K562 (cell line): ENCODE measurements around the gene ASCC2. TPM values are rescaled to one million over a fixed set of nuclear protein-coding genes. Genes with fewer than 3 reads are reported as not detected.
"Not testable (repeated sequence)": the region's sequence is repeated elsewhere in the genome, so short reads cannot be mapped to it uniquely, and the experiment has no call there.

ENCODE experiments used
- ATAC-seq: fragments of 200-7000 bp; cut with Tn5 transposase; 3 replicates; pipeline ENCODE4 v1.9.1; 2020; ENCODE audit warnings: moderate library complexity
- BruUV-seq: library from RNA; stranded (reverse); fragments of 400-500 nt; replicated peaks from 2 replicates; lab custom pipeline; 2021; lab: Mats Ljungman, UMichigan
- CTCF ChIA-PET: fragments of 300-600 bp; formaldehyde crosslinking; extraction: SDS; loops from one replicate; lab custom pipeline; 2021; ENCODE audit warnings: low intra/inter-chr PET ratio; lab: Yijun Ruan, JAX
- POLR2A ChIA-PET: fragments of 300-600, 350-650 bp; sonication (Branson Sonifier 250); formaldehyde crosslinking; extraction: SDS; loops from one replicate; lab custom pipeline; 2021; ENCODE audit warnings: antibody characterized with exemption, inconsistent platforms; lab: Yijun Ruan, JAX
- DNase-seq, 4 experiments: peaks; one replicate each; pipeline versions ENCODE4 v3.0.0 to v3.0.0-alpha.2; 2011 to 2018; ENCODE audit warnings: low spot score in 3 of 4, mixed read lengths in 3 of 4; ENCODE audit errors: extremely low read depth in 1 of 4
- FAIRE-seq: peaks from 2 replicates; lab custom pipeline; 2011; peaks lifted over from hg19 to GRCh38; lab: Jason Lieb, UNC
- H2AFZ ChIP-seq: 2 replicates; pipeline ENCODE4 v1.6.0; 2011; ENCODE audit warnings: low read depth, low read length, control low read depth, inconsistent platforms
- H3K27ac ChIP-seq: fragments of 200-600 bp; 3 replicates; pipeline ENCODE4 v1.8.0; 2011; ENCODE audit warnings: low read depth, mild to moderate bottlenecking, control low read depth, inconsistent platforms, low read length, moderate library complexity, mixed read lengths; ENCODE audit errors: extremely low read depth
- H3K27me3 ChIP-seq, 2 experiments: fragments of 300-600 bp in 1 of 2; 2 replicates in 1 of 2; 3 replicates in 1 of 2; pipeline versions ENCODE4 v1.6.0 to v1.8.0; 2011; ENCODE audit warnings: inconsistent platforms in 2 of 2, low read length in 2 of 2, mild to moderate bottlenecking in 1 of 2, mixed read lengths in 1 of 2, moderate library complexity in 1 of 2; ENCODE audit not compliant: control insufficient read depth in 2 of 2, insufficient read depth in 2 of 2
- H3K36me3 ChIP-seq: fragments of 300-600 bp; 3 replicates; pipeline ENCODE4 v1.8.0; 2011; ENCODE audit warnings: mild to moderate bottlenecking, low read length, inconsistent platforms; ENCODE audit not compliant: control insufficient read depth, insufficient read depth
- H3K4me1 ChIP-seq, 2 experiments: fragments of 200-600 bp in 1 of 2; replicated peaks in 1 of 2; 2 replicates in 1 of 2; 3 replicates in 1 of 2; pipeline versions ENCODE4 v1.5.1 to v1.8.0; 2011; ENCODE audit warnings: inconsistent platforms in 2 of 2, low read length in 2 of 2, mild to moderate bottlenecking in 1 of 2, mixed read lengths in 1 of 2, moderate library complexity in 1 of 2; ENCODE audit not compliant: control insufficient read depth in 2 of 2, insufficient read depth in 2 of 2
- H3K4me2 ChIP-seq: 2 replicates; pipeline ENCODE4 v1.6.1; 2011; ENCODE audit warnings: low read length, control low read depth, inconsistent platforms, mixed read lengths; ENCODE audit not compliant: insufficient read depth
- H3K4me3 ChIP-seq: fragments of 200-600 bp; sonication (generic), shearing (Covaris generic); 2 replicates; pipeline ENCODE4 v1.5.1; 2016; ENCODE audit warnings: control low read depth, inconsistent platforms
- H3K79me2 ChIP-seq: fragments of 200-600 bp; 3 replicates; pipeline ENCODE4 v1.8.0; 2011; ENCODE audit warnings: low read length, inconsistent platforms; ENCODE audit not compliant: control insufficient read depth, insufficient read depth
- H3K9ac ChIP-seq, 2 experiments: 2 replicates each; pipeline versions ENCODE4 v1.6.0 to v1.6.1; 2011; ENCODE audit warnings: low read depth in 2 of 2, low read length in 2 of 2, control low read depth in 1 of 2, inconsistent platforms in 1 of 2, mild to moderate bottlenecking in 1 of 2, mixed read lengths in 1 of 2; ENCODE audit not compliant: insufficient read depth in 1 of 2
- H3K9me1 ChIP-seq: one replicate; pipeline ENCODE4 v1.6.0; 2011; ENCODE audit warnings: inconsistent platforms, mild to moderate bottlenecking, low read length, moderate library complexity; ENCODE audit not compliant: control insufficient read depth, insufficient read depth
- H3K9me3 ChIP-seq: replicated peaks from 2 replicates; pipeline ENCODE4 v1.5.1; 2011; ENCODE audit warnings: low read depth, low read length, inconsistent platforms; ENCODE audit not compliant: control insufficient read depth, insufficient read depth
- H4K20me1 ChIP-seq: replicated peaks from 2 replicates; pipeline ENCODE4 v1.6.1; 2011; ENCODE audit warnings: low read length, inconsistent platforms, mixed read lengths; ENCODE audit not compliant: control insufficient read depth, insufficient read depth
- CBFA2T2 ChIP-seq: fragments of 450-650 bp; conservative IDR thresholded peaks from 2 replicates; pipeline ENCODE4 v1.6.1; 2017; ENCODE audit warnings: mild to moderate bottlenecking
- DPF2 ChIP-seq: fragments of 450-650 bp; IDR thresholded peaks from 2 replicates; pipeline ENCODE4 v1.6.1; 2016
- EGR1 ChIP-seq: fragments of 450-650 bp; conservative IDR thresholded peaks from 2 replicates; pipeline ENCODE4 v1.6.1; 2017; ENCODE audit warnings: mild to moderate bottlenecking
- RAD51 ChIP-seq: fragments of 450-650 bp; IDR thresholded peaks from 2 replicates; pipeline ENCODE4 v1.7.1; 2016; ENCODE audit warnings: low read depth, mild to moderate bottlenecking, borderline replicate concordance
- TOE1 ChIP-seq, 2 experiments: fragments of 450-650 bp in 1 of 2; sonication (generic) in 1 of 2; formaldehyde crosslinking in 1 of 2; IDR thresholded peaks; 2 replicates each; pipeline versions ENCODE4 v1.7.1 to v1.8.0; 2016 to 2022; ENCODE audit warnings: borderline replicate concordance in 2 of 2, mild to moderate bottlenecking in 2 of 2, antibody characterized with exemption in 1 of 2, inconsistent platforms in 1 of 2, low read depth in 1 of 2, missing genetic modification reagents in 1 of 2, moderate library complexity in 1 of 2
- WGBS: fragments of 100-300 bp; shearing (Covaris generic); methylation state at CpG from one replicate; pipeline ENCODE4 v1.1.6; 2016; ENCODE audit warnings: low coverage, mixed read lengths; ENCODE audit not compliant: insufficient coverage; ENCODE audit errors: missing lambda C conversion rate; 5-methylcytosine and 5-hydroxymethylcytosine counted together
- in situ Hi-C: fragments of 300-500 bp; cut with MboI; formaldehyde crosslinking; loops from 4 replicates; pipeline ENCODE4 v1.15.0; 2018; ENCODE audit warnings: inconsistent platforms, mixed read lengths
- intact Hi-C: fragments of 100-400 bp; cut with micrococcal nuclease; formaldehyde crosslinking; loops from 2 replicates; pipeline ENCODE4 v1.14.2; 2022
- polyA plus RNA-seq, 8 experiments: library from polyadenylated mRNA; depleted of rRNA in 4 of 8; stranded (reverse) in 5 of 8; unstranded in 3 of 8; fragments of >200 nt; fragmentation: Nextera tagmentation in 2 of 8; fragmentation: Illumina TruSeq in 1 of 8; extraction: Ambion mirVana in 2 of 8; extraction: Trizol in 1 of 8; gene quantifications; 2 replicates each; pipeline versions ENCODE4 v1.2.1 to v1.2.3, GENCODE V29; 2011 to 2014; ENCODE audit warnings: inconsistent platforms in 1 of 8, missing spikeins in 1 of 8
- total RNA-seq, 7 experiments: library from RNA; depleted of rRNA in 6 of 7; stranded (reverse); fragments of >200 nt in 6 of 7; fragmentation: Illumina TruSeq in 2 of 7; extraction: Trizol in 2 of 7; gene quantifications; 2 replicates each; pipeline versions ENCODE4 v1.2.1 to v1.2.3, GENCODE V29; 2011 to 2021; ENCODE audit warnings: low replicate concordance in 1 of 7

ASCC2 gene
- total and polyA plus RNA-seq, 9 of the 15 experiments (the other 6 are each of a cell fraction or from before 2014, with no cell fraction given): 4.0 to 46.7 (median 26.8) TPM

GRCh38 chr22:29865572-29865971, 27.5 kb upstream of the ASCC2 start:
- H3K27me3 ChIP-seq; H3K36me3 ChIP-seq; intact Hi-C loops; DNase-seq; FAIRE-seq; H3K79me2 ChIP-seq; H4K20me1 ChIP-seq; H3K4me3 ChIP-seq; H3K4me2 ChIP-seq; BruUV-seq; in situ Hi-C loops; H3K9me3 ChIP-seq; H3K9ac ChIP-seq; H2AFZ ChIP-seq; H3K9me1 ChIP-seq; ATAC-seq; H3K27ac ChIP-seq; CTCF ChIA-PET; H3K4me1 ChIP-seq; POLR2A ChIA-PET; TF ChIP-seq TOE1 (CRISPR knock-in tag; IDR thresholded peaks at IDR 0.05; ENCODE audit: borderline replicate concordance, low read depth): not testable (repeated sequence)
- TF ChIP-seq CBFA2T2 (peak; percentile 30; the same call in 1 of the 2 replicates), DPF2 (0 out of 2 replicates have a peak, but pooled peaks have one; percentile 19), TOE1 (IDR thresholded peaks at IDR 0.05; ENCODE audit: borderline replicate concordance) (0 out of 2 replicates have a peak, but pooled peaks have one; percentile 37), EGR1 (peak; percentile 88), RAD51 (0 out of 2 replicates have a peak, but pooled peaks have one; percentile 55)
- WGBS: 7% methylated on average over 5 of the region's 13 CpGs
